ENCODE measurements around the gene COL24A1.
"Not testable (repeated sequence)": the region's sequence is repeated elsewhere in the genome, so short reads cannot be mapped to it uniquely, and the experiment has no call there.

The COL24A1 gene

DNA sequence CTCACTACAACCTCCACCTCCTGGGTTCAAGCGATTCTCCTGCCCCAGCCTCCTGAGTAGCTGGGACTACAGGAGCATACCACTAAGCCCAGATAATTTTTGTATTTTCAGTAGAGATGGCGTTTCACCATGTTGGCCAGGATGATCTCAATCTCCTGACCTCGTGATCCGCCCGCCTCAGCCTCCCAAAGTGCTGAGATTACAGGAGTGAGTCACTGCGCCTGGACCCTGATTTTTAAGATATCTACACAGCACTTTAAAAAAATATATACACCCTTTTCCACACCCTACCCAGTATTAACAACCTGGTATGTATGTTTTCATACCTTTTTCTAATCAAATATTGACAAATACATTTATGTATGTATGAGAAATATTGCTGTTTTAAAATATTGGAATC is 379.6 kb downstream of the COL24A1 start:
- H3K9ac ChIP-seq (ENCODE audit: low read length); H3K9me3 ChIP-seq (ENCODE audit: insufficient read depth, low read depth, low read length); H2BK120ac ChIP-seq (ENCODE audit: insufficient read depth, low read length, poor library complexity); H3K27me3 ChIP-seq (ENCODE audit: insufficient read depth, low read length); H4K12ac ChIP-seq (ENCODE audit: low read depth, low read length); H3K23ac ChIP-seq (ENCODE audit: low read length); H3K79me2 ChIP-seq (ENCODE audit: control insufficient read depth, insufficient read depth, low read length, poor library complexity); H4K8ac ChIP-seq (ENCODE audit: low read depth, low read length); H2AK5ac ChIP-seq (ENCODE audit: low read length); H3K27ac ChIP-seq (ENCODE audit: low read depth, low read length); H3K79me1 ChIP-seq (ENCODE audit: low read length); H2AFZ ChIP-seq (ENCODE audit: insufficient read depth, low read length, poor library complexity); H3K4me1 ChIP-seq (ENCODE audit: control insufficient read depth in 1 of 2, insufficient read depth in 2 of 2, low read length in 2 of 2); H2BK12ac ChIP-seq (ENCODE audit: low read length); H3K14ac ChIP-seq (ENCODE audit: low read length); H3K4me3 ChIP-seq (ENCODE audit: low read depth, low read length); H3K4ac ChIP-seq (ENCODE audit: low read depth, low read length); H3K18ac ChIP-seq (ENCODE audit: low read length); H4K91ac ChIP-seq (ENCODE audit: low read depth, low read length); H3K36me3 ChIP-seq (ENCODE audit: control insufficient read depth in 1 of 2, insufficient read depth in 2 of 2, low read length in 2 of 2); H2BK5ac ChIP-seq (ENCODE audit: low read depth, low read length, poor library complexity); H3K4me2 ChIP-seq (ENCODE audit: low read length): not testable (repeated sequence)
- DNase-seq = peak; percentile 27 to 45
- no CpG with 5 or more reads among the region's 6 CpGs for WGBS (ENCODE audit: extremely low coverage, insufficient coverage, insufficient read length)

DNA sequence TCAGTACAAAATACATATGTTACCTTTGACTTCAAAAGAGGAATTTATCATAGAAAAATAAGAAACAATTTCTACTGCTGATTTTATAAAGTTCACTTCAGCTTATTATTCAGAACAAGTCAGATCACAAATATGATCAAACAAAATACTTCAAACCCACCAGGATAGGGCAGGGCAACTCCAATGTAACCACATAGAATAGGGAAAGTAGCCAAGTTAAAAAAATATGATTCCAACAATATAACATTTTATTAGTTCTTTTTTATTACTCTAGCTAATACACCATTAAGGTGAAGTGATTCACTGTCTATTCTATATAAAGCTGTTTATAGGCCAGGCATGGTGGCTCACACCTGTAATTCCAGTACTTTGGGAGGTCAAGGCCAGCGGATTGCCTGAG is 393.8 kb downstream of the COL24A1 start:
- Histone ChIP-seq H3K36me3 (ENCODE audit: control insufficient read depth in 1 of 2, insufficient read depth in 2 of 2, low read length in 2 of 2) (no peaks in the 10 kb centered on the region), H3K9ac (ENCODE audit: low read length) (no peak overlapping the region), H4K12ac (ENCODE audit: low read depth, low read length) (no peak overlapping the region), H2AFZ (ENCODE audit: insufficient read depth, low read length, poor library complexity) (no peak overlapping the region), H4K8ac (ENCODE audit: low read depth, low read length) (no peak overlapping the region), H2BK12ac (ENCODE audit: low read length) (no peak overlapping the region), H3K4ac (ENCODE audit: low read depth, low read length) (no peak overlapping the region), H3K27me3 (ENCODE audit: insufficient read depth, low read length) (no peaks in the 10 kb centered on the region), H3K27ac (ENCODE audit: low read depth, low read length) (no peak overlapping the region), H2BK5ac (ENCODE audit: low read depth, low read length, poor library complexity) (no peak overlapping the region), H3K4me2 (ENCODE audit: low read length) (no peak overlapping the region), H3K4me3 (ENCODE audit: low read depth, low read length) (no peak overlapping the region), H2AK5ac (ENCODE audit: low read length) (no peak overlapping the region), H3K79me2 (ENCODE audit: control insufficient read depth, insufficient read depth, low read length, poor library complexity) (no peaks in the 10 kb centered on the region), H3K79me1 (ENCODE audit: low read length) (no peaks in the 10 kb centered on the region), H3K9me3 (ENCODE audit: insufficient read depth, low read depth, low read length) (no peaks in the 10 kb centered on the region), H3K23ac (ENCODE audit: low read length) (no peak overlapping the region), H3K18ac (ENCODE audit: low read length) (no peak overlapping the region), H3K4me1 (ENCODE audit: control insufficient read depth in 1 of 2, insufficient read depth in 2 of 2, low read length in 2 of 2) (no peaks in the 10 kb centered on the region), H3K14ac (ENCODE audit: low read length) (no peak overlapping the region), H2BK120ac (ENCODE audit: insufficient read depth, low read length, poor library complexity) (no peak overlapping the region), H4K91ac (ENCODE audit: low read depth, low read length) (no peak overlapping the region)
- DNase-seq = no peak
- no CpG with 5 or more reads among the region's 1 CpG for WGBS (ENCODE audit: extremely low coverage, insufficient coverage, insufficient read length)

DNA sequence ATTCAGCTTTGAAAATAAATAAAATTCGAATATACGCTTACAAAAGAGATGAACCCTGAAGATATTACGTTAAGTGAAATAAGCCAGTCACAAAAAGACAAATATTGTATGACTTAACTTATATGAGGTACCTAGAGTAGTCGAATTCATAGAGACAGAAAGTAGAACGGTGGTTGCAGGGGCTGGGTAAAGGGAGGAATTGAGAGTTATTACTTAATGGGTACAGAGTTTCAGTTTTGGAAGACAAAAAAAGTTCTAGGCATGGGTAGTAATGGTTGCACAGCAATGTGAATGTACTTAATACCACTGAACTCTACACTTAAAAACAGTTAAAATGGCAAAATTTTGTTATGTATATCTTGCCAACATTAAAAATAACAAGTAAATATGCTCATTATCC is 399.7 kb downstream of the COL24A1 start:
- H4K12ac ChIP-seq (ENCODE audit: low read depth, low read length) = no peak overlapping the region
- DNase-seq = no peak
- no peak overlapping the region for H2BK5ac ChIP-seq (ENCODE audit: low read depth, low read length, poor library complexity)
- H3K9me3 ChIP-seq (ENCODE audit: insufficient read depth, low read depth, low read length) = no peaks in the 10 kb centered on the region
- no peaks in the 10 kb centered on the region for H3K4me1 ChIP-seq (ENCODE audit: control insufficient read depth in 1 of 2, insufficient read depth in 2 of 2, low read length in 2 of 2)
- no peak overlapping the region for H3K23ac ChIP-seq (ENCODE audit: low read length)
- no peaks in the 10 kb centered on the region for H3K27me3 ChIP-seq (ENCODE audit: insufficient read depth, low read length)
- H4K91ac ChIP-seq (ENCODE audit: low read depth, low read length) = no peak overlapping the region
- no CpG with 5 or more reads among the region's 5 CpGs for WGBS (ENCODE audit: extremely low coverage, insufficient coverage, insufficient read length)
- H2AFZ ChIP-seq (ENCODE audit: insufficient read depth, low read length, poor library complexity) = no peak overlapping the region
- H3K4me2 ChIP-seq (ENCODE audit: low read length) = no peak overlapping the region
- no peak overlapping the region for H3K14ac ChIP-seq (ENCODE audit: low read length)
- no peak overlapping the region for H3K18ac ChIP-seq (ENCODE audit: low read length)
- H3K4me3 ChIP-seq (ENCODE audit: low read depth, low read length) = no peak overlapping the region
- no peaks in the 10 kb centered on the region for H3K36me3 ChIP-seq (ENCODE audit: control insufficient read depth in 1 of 2, insufficient read depth in 2 of 2, low read length in 2 of 2)
- H3K27ac ChIP-seq (ENCODE audit: low read depth, low read length) = no peak overlapping the region
- H3K79me2 ChIP-seq (ENCODE audit: control insufficient read depth, insufficient read depth, low read length, poor library complexity) = no peaks in the 10 kb centered on the region
- no peak overlapping the region for H4K8ac ChIP-seq (ENCODE audit: low read depth, low read length)
- H3K9ac ChIP-seq (ENCODE audit: low read length) = no peak overlapping the region
- H2BK120ac ChIP-seq (ENCODE audit: insufficient read depth, low read length, poor library complexity) = no peak overlapping the region
- no peak overlapping the region for H2BK12ac ChIP-seq (ENCODE audit: low read length)
- H3K79me1 ChIP-seq (ENCODE audit: low read length) = no peaks in the 10 kb centered on the region
- H3K4ac ChIP-seq (ENCODE audit: low read depth, low read length) = no peak overlapping the region
- H2AK5ac ChIP-seq (ENCODE audit: low read length) = no peak overlapping the region

DNA sequence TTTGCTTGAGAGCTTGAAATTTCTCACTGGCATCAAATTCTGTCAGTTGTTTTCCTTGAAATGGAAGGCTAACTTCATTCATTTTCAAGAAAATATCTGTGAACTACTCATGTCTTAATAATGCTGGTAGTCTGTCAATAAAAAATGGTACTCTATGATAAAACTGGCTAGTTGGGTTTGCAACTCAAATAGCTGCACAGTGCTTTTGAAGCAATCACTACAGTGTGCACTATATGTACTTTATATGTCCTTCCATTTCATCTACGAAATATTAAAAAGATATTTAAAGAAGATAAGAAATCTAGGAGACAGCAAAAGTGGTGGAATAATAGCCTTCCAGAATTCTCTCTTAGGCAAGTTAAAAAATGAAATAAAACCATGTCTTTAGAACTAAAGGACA is 408.5 kb downstream of the COL24A1 start:
- H3K79me2 ChIP-seq (ENCODE audit: control insufficient read depth, insufficient read depth, low read length, poor library complexity) = no peaks in the 10 kb centered on the region

More for the DNA sequence above, 408.5 kb downstream of the COL24A1 start:
- no peak overlapping the region for H2AFZ ChIP-seq (ENCODE audit: insufficient read depth, low read length, poor library complexity)
- no peak overlapping the region for H3K4me2 ChIP-seq (ENCODE audit: low read length)
- H3K36me3 ChIP-seq (ENCODE audit: control insufficient read depth in 1 of 2, insufficient read depth in 2 of 2, low read length in 2 of 2) = no peaks in the 10 kb centered on the region
- H3K9me3 ChIP-seq (ENCODE audit: insufficient read depth, low read depth, low read length) = no peaks in the 10 kb centered on the region
- no peak overlapping the region for H3K27ac ChIP-seq (ENCODE audit: low read depth, low read length)
- H2BK120ac ChIP-seq (ENCODE audit: insufficient read depth, low read length, poor library complexity) = no peak overlapping the region
- no peak overlapping the region for H3K4me3 ChIP-seq (ENCODE audit: low read depth, low read length)
- no peak overlapping the region for H4K12ac ChIP-seq (ENCODE audit: low read depth, low read length)
- no peak overlapping the region for H3K14ac ChIP-seq (ENCODE audit: low read length)
- no peak overlapping the region for H2BK12ac ChIP-seq (ENCODE audit: low read length)
- no peak for DNase-seq
- no peaks in the 10 kb centered on the region for H3K4me1 ChIP-seq (ENCODE audit: control insufficient read depth in 1 of 2, insufficient read depth in 2 of 2, low read length in 2 of 2)
- H2BK5ac ChIP-seq (ENCODE audit: low read depth, low read length, poor library complexity) = no peak overlapping the region
- H4K91ac ChIP-seq (ENCODE audit: low read depth, low read length) = no peak overlapping the region
- H3K4ac ChIP-seq (ENCODE audit: low read depth, low read length) = no peak overlapping the region
- no peaks in the 10 kb centered on the region for H3K79me1 ChIP-seq (ENCODE audit: low read length)
- WGBS (ENCODE audit: extremely low coverage, insufficient coverage, insufficient read length) = no CpG with 5 or more reads among the region's 1 CpG
- no peaks in the 10 kb centered on the region for H3K27me3 ChIP-seq (ENCODE audit: insufficient read depth, low read length)
- no peak overlapping the region for H3K18ac ChIP-seq (ENCODE audit: low read length)
- no peak overlapping the region for H3K9ac ChIP-seq (ENCODE audit: low read length)
- no peak overlapping the region for H3K23ac ChIP-seq (ENCODE audit: low read length)
- no peak overlapping the region for H2AK5ac ChIP-seq (ENCODE audit: low read length)
- no peak overlapping the region for H4K8ac ChIP-seq (ENCODE audit: low read depth, low read length)
